ENCODE data around the gene JTB.

The JTB gene

DNA sequence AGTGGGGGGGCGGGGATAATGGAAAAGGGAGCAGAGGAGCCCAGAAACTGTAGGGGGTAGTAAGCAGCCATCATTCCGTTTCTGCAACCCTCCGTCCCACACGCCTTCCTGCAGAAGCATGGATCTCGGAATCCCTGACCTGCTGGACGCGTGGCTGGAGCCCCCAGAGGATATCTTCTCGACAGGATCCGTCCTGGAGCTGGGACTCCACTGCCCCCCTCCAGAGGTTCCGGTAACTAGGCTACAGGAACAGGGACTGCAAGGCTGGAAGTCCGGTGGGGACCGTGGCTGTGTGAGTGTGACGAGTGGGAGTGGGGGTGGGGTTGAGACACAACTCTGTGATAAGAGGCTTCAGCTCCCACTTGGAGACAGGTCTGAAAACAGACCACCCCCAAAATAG lies 9.1 kb downstream of the JTB start:
- peaks cover 14% of the 10 kb centered on the region for H3K36me3 ChIP-seq (ENCODE audit: control insufficient read depth, low read length)
- H3K9me3 ChIP-seq (ENCODE audit: control insufficient read depth, insufficient read depth, low read length), result no peaks in the 10 kb centered on the region
- H3K4me2 ChIP-seq (ENCODE audit: low read length), result peak overlapping the region; percentile 97
- TF ChIP-seq CTCF (IDR thresholded peaks at IDR 0.05; ENCODE audit: low read depth, low read length, poor library complexity, severe bottlenecking), result no peak
- H3K27ac ChIP-seq (ENCODE audit: low read depth, low read length), result peak overlapping the region; percentile 90
- H3K4me3 ChIP-seq (ENCODE audit: low read length), result peak overlapping the region; percentile 76
- peaks cover 48% of the 10 kb centered on the region for H3K79me2 ChIP-seq (ENCODE audit: control insufficient read depth, low read length)
- H4K20me1 ChIP-seq (ENCODE audit: control insufficient read depth, insufficient read depth, low read depth, low read length), result no peaks in the 10 kb centered on the region
- H3K27me3 ChIP-seq (ENCODE audit: control insufficient read depth, low read length), result no peaks in the 10 kb centered on the region
- peaks cover 22% of the 10 kb centered on the region for H3F3A ChIP-seq (ENCODE audit: control insufficient read depth, insufficient read depth)
- H3K4me1 ChIP-seq (ENCODE audit: control insufficient read depth, low read length), result peaks cover 31% of the 10 kb centered on the region
- H3K9me2 ChIP-seq (replicated peaks; ENCODE audit: control insufficient read depth, low read length), result no peaks in the 10 kb centered on the region

GRCh38 chr1:153968000-153968363 lies 9.5 kb downstream of the JTB start:
- Histone ChIP-seq H3K27me3 (ENCODE audit: control insufficient read depth, low read length) (no peaks in the 10 kb centered on the region), H3K4me3 (ENCODE audit: low read length) (peak overlapping the region; percentile 76), H3F3A (ENCODE audit: control insufficient read depth, insufficient read depth) (peaks cover 18% of the 10 kb centered on the region), H3K79me2 (ENCODE audit: control insufficient read depth, low read length) (peaks cover 51% of the 10 kb centered on the region), H3K4me1 (ENCODE audit: control insufficient read depth, low read length) (peaks cover 31% of the 10 kb centered on the region), H3K9me2 (replicated peaks; ENCODE audit: control insufficient read depth, low read length) (no peaks in the 10 kb centered on the region), H3K27ac (ENCODE audit: low read depth, low read length) (peak overlapping the region; percentile 90), H3K9me3 (ENCODE audit: control insufficient read depth, insufficient read depth, low read length) (no peaks in the 10 kb centered on the region), H3K4me2 (ENCODE audit: low read length) (peak overlapping the region; percentile 97), H3K36me3 (ENCODE audit: control insufficient read depth, low read length) (peaks cover 10% of the 10 kb centered on the region), H4K20me1 (ENCODE audit: control insufficient read depth, insufficient read depth, low read depth, low read length) (no peaks in the 10 kb centered on the region)
- TF ChIP-seq EZH2phosphoT487 (IDR thresholded peaks at IDR 0.05; ENCODE audit: borderline replicate concordance, low read length) (no peak), CTCF (IDR thresholded peaks at IDR 0.05; ENCODE audit: low read depth, low read length, poor library complexity, severe bottlenecking) (peak; percentile 7)

- H3K4me3 ChIP-seq (ENCODE audit: low read length), result peak within 1 kb of the TSS; percentile 76
- peaks cover 12% of the 10 kb centered on the region for H3K36me3 ChIP-seq (ENCODE audit: control insufficient read depth, low read length)
- peak; percentile 42 for TF ChIP-seq CTCF (IDR thresholded peaks at IDR 0.05; ENCODE audit: low read depth, low read length, poor library complexity, severe bottlenecking)
- no peak for TF ChIP-seq EZH2phosphoT487 (IDR thresholded peaks at IDR 0.05; ENCODE audit: borderline replicate concordance, low read length)
- H3F3A ChIP-seq (ENCODE audit: control insufficient read depth, insufficient read depth), result peaks cover 18% of the 10 kb centered on the region
- H3K79me2 ChIP-seq (ENCODE audit: control insufficient read depth, low read length), result peaks cover 58% of the 10 kb centered on the region
- H3K9me3 ChIP-seq (ENCODE audit: control insufficient read depth, insufficient read depth, low read length), result no peaks in the 10 kb centered on the region
- peaks cover 35% of the 10 kb centered on the region for H3K4me1 ChIP-seq (ENCODE audit: control insufficient read depth, low read length)
- no peaks in the 10 kb centered on the region for H3K9me2 ChIP-seq (replicated peaks; ENCODE audit: control insufficient read depth, low read length)
- peak within 1 kb of the TSS; percentile 90 for H3K27ac ChIP-seq (ENCODE audit: low read depth, low read length)
- H4K20me1 ChIP-seq (ENCODE audit: control insufficient read depth, insufficient read depth, low read depth, low read length), result no peaks in the 10 kb centered on the region
- no peaks in the 10 kb centered on the region for H3K27me3 ChIP-seq (ENCODE audit: control insufficient read depth, low read length)
- peak within 1 kb of the TSS; percentile 97 for H3K4me2 ChIP-seq (ENCODE audit: low read length)
These were observed 10.1 kb downstream of the JTB start, which contains the start of gene CREB3L4 for GRCh38 chr1:153967107-153967999. Gene CREB3L4 (plus strand): TSS chr1:153967902. CDS start chr1:153968526, 624 bp downstream.

Data from DOHH2 (cell line).